ENCODE data around the gene NETO1.

Gene NETO1

DNA sequence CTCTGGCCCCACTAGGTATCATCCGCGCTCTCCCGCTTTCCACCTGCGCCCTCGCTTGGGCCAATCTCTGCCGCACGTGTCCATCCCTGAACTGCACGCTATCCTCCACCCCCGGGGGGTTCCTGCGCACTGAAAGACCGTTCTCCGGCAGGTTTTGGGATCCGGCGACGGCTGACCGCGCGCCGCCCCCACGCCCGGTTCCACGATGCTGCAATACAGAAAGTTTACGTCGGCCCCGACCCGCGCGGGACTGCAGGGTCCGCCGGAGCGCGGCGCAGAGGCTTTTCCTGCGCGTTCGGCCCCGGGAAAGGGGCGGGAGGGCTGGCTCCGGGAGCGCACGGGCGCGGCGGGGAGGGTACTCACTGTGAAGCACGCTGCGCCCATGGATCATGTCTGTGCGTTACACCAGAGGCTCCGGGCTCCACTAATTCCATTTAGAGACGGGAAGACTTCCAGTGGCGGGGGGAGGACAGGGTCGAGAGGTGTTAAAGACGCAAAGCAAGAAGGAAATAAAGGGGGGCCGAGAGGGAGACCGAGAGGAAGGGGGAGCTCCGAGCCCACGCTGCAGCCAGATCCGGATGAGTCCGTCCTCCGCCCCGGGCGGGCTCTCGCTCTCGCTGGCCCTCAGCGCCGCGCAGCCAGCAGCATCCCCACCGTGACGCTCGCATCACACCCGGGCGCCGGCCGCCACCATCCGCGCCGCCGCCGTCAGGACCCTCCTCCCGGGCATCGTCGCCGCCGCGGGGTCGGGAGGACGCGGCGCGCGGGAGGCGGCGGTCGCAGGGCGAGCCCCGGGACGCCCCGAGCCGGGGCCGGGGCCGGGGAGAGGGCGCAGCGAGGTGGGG is 664 bp downstream of the NETO1 start:
- peak; percentile 49 for DNase-seq (ENCODE audit: low read depth, low spot score)
- peak overlapping the region; percentile 65 for H3K4me3 ChIP-seq (ENCODE audit: low read depth, low read length)
- TF ChIP-seq, protein P1, sequence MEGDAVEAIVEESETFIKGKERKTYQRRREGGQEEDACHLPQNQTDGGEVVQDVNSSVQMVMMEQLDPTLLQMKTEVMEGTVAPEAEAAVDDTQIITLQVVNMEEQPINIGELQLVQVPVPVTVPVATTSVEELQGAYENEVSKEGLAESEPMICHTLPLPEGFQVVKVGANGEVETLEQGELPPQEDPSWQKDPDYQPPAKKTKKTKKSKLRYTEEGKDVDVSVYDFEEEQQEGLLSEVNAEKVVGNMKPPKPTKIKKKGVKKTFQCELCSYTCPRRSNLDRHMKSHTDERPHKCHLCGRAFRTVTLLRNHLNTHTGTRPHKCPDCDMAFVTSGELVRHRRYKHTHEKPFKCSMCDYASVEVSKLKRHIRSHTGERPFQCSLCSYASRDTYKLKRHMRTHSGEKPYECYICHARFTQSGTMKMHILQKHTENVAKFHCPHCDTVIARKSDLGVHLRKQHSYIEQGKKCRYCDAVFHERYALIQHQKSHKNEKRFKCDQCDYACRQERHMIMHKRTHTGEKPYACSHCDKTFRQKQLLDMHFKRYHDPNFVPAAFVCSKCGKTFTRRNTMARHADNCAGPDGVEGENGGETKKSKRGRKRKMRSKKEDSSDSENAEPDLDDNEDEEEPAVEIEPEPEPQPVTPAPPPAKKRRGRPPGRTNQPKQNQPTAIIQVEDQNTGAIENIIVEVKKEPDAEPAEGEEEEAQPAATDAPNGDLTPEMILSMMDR (IDR thresholded peaks at IDR 0.05; ENCODE audit: low read depth, low read length): no peak
- in situ Hi-C loops (cut with HindIII; ENCODE audit: low sequenced_read_pairs): no loop called here

DNA sequence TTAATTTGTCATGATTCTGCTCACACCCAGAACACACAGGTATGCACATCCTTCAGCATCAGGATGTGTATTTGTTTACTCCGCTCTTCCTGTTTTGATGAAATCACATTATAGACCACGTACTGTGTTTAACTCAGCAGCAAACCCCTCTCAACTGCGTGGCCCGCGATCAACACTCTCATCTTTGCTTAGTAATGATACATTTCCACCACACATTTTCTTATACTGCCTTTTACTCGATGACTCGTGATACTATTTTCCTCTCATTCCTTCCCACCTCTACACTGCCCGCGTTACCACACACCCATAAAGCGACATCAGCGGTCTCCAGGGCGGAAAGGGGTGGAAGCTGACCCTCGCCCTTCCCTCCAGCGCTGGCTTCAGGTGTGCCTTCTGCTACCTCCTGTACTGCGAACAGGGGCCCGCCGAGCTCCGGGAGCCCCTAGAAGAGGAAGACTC is 1.3 kb downstream of the NETO1 start:
- no peak for DNase-seq (ENCODE audit: low read depth, low spot score)
- in situ Hi-C loops (cut with HindIII; ENCODE audit: low sequenced_read_pairs): no loop called here
- peak overlapping the region; percentile 65 for H3K4me3 ChIP-seq (ENCODE audit: low read depth, low read length)
- TF ChIP-seq, protein P1 (IDR thresholded peaks at IDR 0.05; ENCODE audit: low read depth, low read length): no peak

DNA sequence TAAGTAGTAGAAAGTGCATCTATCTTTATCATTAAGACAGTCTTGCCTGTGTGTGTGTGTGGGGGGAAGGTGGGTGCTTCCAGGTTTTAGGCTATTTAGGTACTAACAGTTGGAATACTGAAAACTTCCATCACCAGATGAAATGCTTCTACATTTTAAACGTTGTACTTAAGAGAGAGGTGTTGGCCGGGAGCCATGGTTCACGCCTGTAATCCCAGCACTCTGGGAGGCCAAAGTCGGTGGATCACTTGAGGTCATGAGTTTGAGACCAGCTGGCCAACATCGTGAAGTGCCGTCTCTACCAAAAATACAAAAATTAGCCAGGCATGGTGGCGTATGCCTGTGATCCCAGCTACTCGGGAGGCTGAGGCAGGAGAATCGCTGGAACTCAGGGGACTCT is 4.0 kb downstream of the NETO1 start:
- DNase-seq (ENCODE audit: low read depth, low spot score): no peak
- in situ Hi-C loops (cut with HindIII; ENCODE audit: low sequenced_read_pairs): no loop called here
- TF ChIP-seq, protein P1 (IDR thresholded peaks at IDR 0.05; ENCODE audit: low read depth, low read length): no peak
- no peak overlapping the region for H3K4me3 ChIP-seq (ENCODE audit: low read depth, low read length)

DNA sequence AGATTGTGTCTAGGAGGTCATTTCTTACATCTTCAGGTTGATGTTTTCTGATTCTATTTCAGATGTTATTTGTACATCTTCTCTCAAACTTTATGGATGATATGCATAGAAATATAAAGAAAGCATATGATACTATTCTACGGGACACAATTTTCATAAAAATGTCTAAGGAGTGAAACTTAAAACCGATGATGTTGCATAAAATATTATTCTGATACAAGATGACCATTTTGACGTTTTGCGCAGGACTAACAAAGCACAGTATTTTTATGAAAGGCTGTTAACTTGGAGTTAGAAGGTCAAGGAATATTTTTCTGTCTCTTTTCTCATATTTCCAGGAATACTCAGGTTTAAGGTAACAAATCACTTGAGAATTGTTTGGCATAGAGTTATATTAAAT is 8.7 kb downstream of the NETO1 start:
- in situ Hi-C loops (cut with HindIII; ENCODE audit: low sequenced_read_pairs): no loop called here
- no peak for DNase-seq (ENCODE audit: low read depth, low spot score)
- TF ChIP-seq, protein P1 (IDR thresholded peaks at IDR 0.05; ENCODE audit: low read depth, low read length): no peak
- H3K4me3 ChIP-seq (ENCODE audit: low read depth, low read length): no peak overlapping the region

DNA sequence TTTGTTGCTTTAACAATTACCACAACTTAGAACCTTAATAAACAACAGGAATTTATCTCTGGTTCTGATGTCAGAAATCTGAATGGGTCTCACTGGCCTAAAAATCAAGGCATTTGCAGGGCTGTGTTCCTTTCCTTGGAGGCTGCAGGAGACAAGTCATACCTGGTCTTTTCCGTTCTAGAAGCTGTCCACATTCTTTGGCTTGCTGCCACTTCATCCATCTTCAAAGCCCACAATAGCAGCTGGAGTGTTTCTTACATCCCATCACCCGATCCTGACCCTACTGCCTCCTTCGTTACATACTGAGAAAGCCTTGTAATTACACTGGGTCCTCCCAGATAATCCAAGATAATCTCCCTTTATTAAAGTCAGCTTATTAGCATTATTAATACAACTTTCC is 18.1 kb downstream of the NETO1 start:
- TF ChIP-seq, protein P1 (IDR thresholded peaks at IDR 0.05; ENCODE audit: low read depth, low read length): no peak
- peak; percentile 37 for DNase-seq (ENCODE audit: low read depth, low spot score)
- in situ Hi-C loops (cut with HindIII; ENCODE audit: low sequenced_read_pairs): no loop called here
- no peak overlapping the region for H3K4me3 ChIP-seq (ENCODE audit: low read depth, low read length)

DNA sequence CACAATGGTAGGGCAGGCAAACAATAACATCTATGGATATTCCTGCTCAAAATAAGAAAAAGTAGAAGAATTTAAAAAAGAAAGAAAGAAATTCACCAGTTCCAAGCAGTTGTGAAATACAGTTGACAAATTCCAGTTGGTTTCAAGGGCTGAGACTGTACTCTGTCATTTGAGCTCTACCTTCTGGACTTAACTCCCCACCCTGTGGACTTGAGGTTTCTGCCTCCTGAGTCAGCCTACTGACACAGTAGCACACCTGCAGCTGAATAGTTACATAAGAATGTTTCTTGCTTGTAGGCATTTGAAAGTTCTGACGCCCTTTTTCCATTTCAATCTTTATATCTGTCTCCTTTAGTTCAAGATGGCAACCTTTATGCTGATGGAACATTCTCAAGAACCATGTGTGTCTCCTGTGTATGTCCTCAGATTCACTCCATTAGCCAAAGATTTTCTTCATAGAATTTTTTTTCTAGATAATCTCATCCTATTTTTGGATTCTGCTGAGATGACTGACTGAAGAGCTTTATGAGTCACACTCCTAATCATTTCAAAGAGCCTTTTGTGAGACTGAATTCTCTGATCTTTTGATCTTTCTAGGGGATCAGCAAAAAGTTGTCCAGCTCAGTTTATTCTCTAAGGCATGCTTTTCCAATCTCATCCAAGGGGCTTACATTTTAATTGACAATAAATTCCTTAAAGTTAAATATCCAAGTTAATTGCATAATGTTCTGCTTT is 19.1 kb downstream of the NETO1 start:
- in situ Hi-C loops (cut with HindIII; ENCODE audit: low sequenced_read_pairs): no loop called here
- peak; percentile 48 for DNase-seq (ENCODE audit: low read depth, low spot score)
- TF ChIP-seq, protein P1 (IDR thresholded peaks at IDR 0.05; ENCODE audit: low read depth, low read length): no peak
- H3K4me3 ChIP-seq (ENCODE audit: low read depth, low read length): no peak overlapping the region

Measured in astrocyte of the spinal cord (primary cell).